Chondrocyte (in vitro differentiated cells): ENCODE measurements around the gene KCND1. TPM values are rescaled to one million over a fixed set of nuclear protein-coding genes. Genes with fewer than 3 reads are reported as not detected.

ENCODE experiments used
- DNase-seq: peaks from one replicate; pipeline ENCODE4 v3.0.0; 2021; ENCODE audit warnings: mixed read lengths, low spot score
- H3K27ac Mint-ChIP-seq: one replicate; pipeline ENCODE4 v1.8.0; 2021; ENCODE audit warnings: mild to moderate bottlenecking, moderate library complexity, mixed read lengths; ENCODE audit not compliant: unreplicated experiment
- H3K27me3 Mint-ChIP-seq: 2 replicates; pipeline ENCODE4 v1.8.0; 2021; ENCODE audit warnings: low read depth, mixed read lengths
- H3K36me3 Mint-ChIP-seq: 2 replicates; pipeline ENCODE4 v1.8.0; 2021; ENCODE audit warnings: low read depth, mixed read lengths
- H3K4me1 Mint-ChIP-seq: 2 replicates; pipeline ENCODE4 v1.8.0; 2021; ENCODE audit warnings: low read depth, mild to moderate bottlenecking, mixed read lengths
- H3K4me3 Mint-ChIP-seq: one replicate; pipeline ENCODE4 v1.8.0; 2021; ENCODE audit warnings: mild to moderate bottlenecking, moderate library complexity, mixed read lengths; ENCODE audit not compliant: unreplicated experiment
- H3K9me3 Mint-ChIP-seq: 2 replicates; pipeline ENCODE4 v1.8.0; 2021; ENCODE audit warnings: low read depth, mixed read lengths
- CTCF ChIP-seq: fragments of 200-600 bp; sonication (generic); IDR thresholded peaks from 2 replicates; pipeline ENCODE4 v1.5.0; 2021; ENCODE audit warnings: antibody characterized with exemption, mild to moderate bottlenecking, moderate library complexity
- total RNA-seq: library from RNA; stranded (reverse); gene quantifications from 3 replicates; pipeline ENCODE4 v1.2.1, GENCODE V29; 2021

KCND1 gene
- total RNA-seq, 1 donor from 2014 or later, result 1.7 TPM

GRCh38 chrX:48948589-48948988, 23.1 kb downstream of the KCND1 start:
- no peak for DNase-seq
- Mint-ChIP-seq H3K4me1 (peaks cover 4% of the 10 kb centered on the region), H3K9me3 (no peaks in the 10 kb centered on the region), H3K4me3 (no peak overlapping the region), H3K36me3 (no peaks in the 10 kb centered on the region), H3K27me3 (no peaks in the 10 kb centered on the region), H3K27ac (no peak overlapping the region)
- TF ChIP-seq CTCF, result no peak

GRCh38 chrX:48945517-48946348, 25.9 kb downstream of the KCND1 start:
- Mint-ChIP-seq H3K9me3 (peaks cover 2% of the 10 kb centered on the region), H3K27ac (peak overlapping the region; percentile 12), H3K4me1 (no peaks in the 10 kb centered on the region), H3K4me3 (no peak overlapping the region), H3K27me3 (no peaks in the 10 kb centered on the region), H3K36me3 (no peaks in the 10 kb centered on the region)
- peak; percentile 82 for TF ChIP-seq CTCF
- no peak for DNase-seq

GRCh38 chrX:48942895-48943294, 28.7 kb downstream of the KCND1 start:
- H3K27ac Mint-ChIP-seq, result no peak overlapping the region
- peaks cover 8% of the 10 kb centered on the region for H3K9me3 Mint-ChIP-seq

GRCh38 chrX:48940404-48940955, 31.2 kb downstream of the KCND1 start:
- DNase-seq, result no peak
- H3K27ac Mint-ChIP-seq, result no peak overlapping the region
- H3K36me3 Mint-ChIP-seq, result peaks cover 2% of the 10 kb centered on the region
- H3K4me1 Mint-ChIP-seq, result no peaks in the 10 kb centered on the region
- peaks cover 8% of the 10 kb centered on the region for H3K9me3 Mint-ChIP-seq
- no peaks in the 10 kb centered on the region for H3K27me3 Mint-ChIP-seq
- H3K4me3 Mint-ChIP-seq, result no peak overlapping the region
- no peak for TF ChIP-seq CTCF

More at GRCh38 chrX:48942895-48943294, 28.7 kb downstream of the KCND1 start:
- Mint-ChIP-seq H3K4me1 (no peaks in the 10 kb centered on the region), H3K27me3 (no peaks in the 10 kb centered on the region), H3K4me3 (no peak overlapping the region), H3K36me3 (peaks cover 1% of the 10 kb centered on the region)
- no peak for TF ChIP-seq CTCF
- DNase-seq, result no peak

- Mint-ChIP-seq H3K27me3 (no peaks in the 10 kb centered on the region), H3K4me3 (no peak overlapping the region), H3K27ac (no peak overlapping the region), H3K9me3 (peaks cover 8% of the 10 kb centered on the region), H3K36me3 (peaks cover 2% of the 10 kb centered on the region), H3K4me1 (no peaks in the 10 kb centered on the region)
- TF ChIP-seq CTCF, result no peak
- DNase-seq, result no peak
Observed at GRCh38 chrX:48939524-48940228, 32.0 kb downstream of the KCND1 start.
